ENCODE data around the gene FBXO36. TPM values are rescaled to one million over a fixed set of nuclear protein-coding genes. Genes with fewer than 3 reads are reported as not detected.

FBXO36 gene
- total and polyA plus RNA-seq, 10 of the 15 experiments (the other 5 are each of a cell fraction or from before 2014, with no cell fraction given) = 0.79 to 2.7 (median 1.3) TPM

DNA sequence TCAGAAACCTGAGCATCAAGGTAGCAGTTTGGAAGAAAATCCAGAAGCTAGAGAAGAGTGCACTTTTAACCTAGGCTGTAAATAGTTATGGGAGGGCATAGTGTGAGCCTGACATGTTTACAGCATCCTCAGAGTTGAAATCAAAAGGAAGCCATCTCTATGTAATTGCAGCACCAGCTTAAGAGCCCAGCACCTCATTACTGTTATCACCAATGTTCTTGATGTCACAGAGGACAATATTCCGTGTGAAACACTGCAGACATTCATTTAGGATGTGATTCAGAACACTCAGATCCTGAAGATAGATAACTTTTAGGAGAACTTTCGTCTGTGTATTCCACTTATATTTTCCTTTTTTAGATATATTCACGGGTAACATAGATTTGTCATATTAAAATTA lies 48.1 kb downstream of the FBXO36 start:
- BruUV-seq (replicated peaks) = no TSS peak
- Histone ChIP-seq H3K9me3 (replicated peaks; ENCODE audit: control insufficient read depth, insufficient read depth, low read length) (no peaks in the 10 kb centered on the region), H3K27ac (ENCODE audit: control insufficient read depth, insufficient read depth) (no peak overlapping the region), H3K4me1 (ENCODE audit: control insufficient read depth, insufficient read depth, low read length) (no peaks in the 10 kb centered on the region), H3K36me3 (ENCODE audit: control insufficient read depth in 2 of 2, insufficient read depth in 2 of 2, low read length in 1 of 2) (no peaks in the 10 kb centered on the region), H3K9ac (ENCODE audit: control insufficient read depth, insufficient read depth, low read length) (no peak overlapping the region), H2AFZ (ENCODE audit: control insufficient read depth, low read depth, low read length) (no peak overlapping the region; the same call in 1 of the 2 replicates), H3K79me2 (ENCODE audit: control insufficient read depth, insufficient read depth, low read length) (no peaks in the 10 kb centered on the region), H3K27me3 (replicated peaks in 1 of 2; ENCODE audit: control insufficient read depth in 2 of 2, insufficient read depth in 2 of 2, low read length in 1 of 2) (no peaks in the 10 kb centered on the region), H3K4me2 (ENCODE audit: control insufficient read depth, insufficient read depth) (no peak overlapping the region), H4K20me1 (ENCODE audit: control insufficient read depth, insufficient read depth) (no peaks in the 10 kb centered on the region), H3K4me3 (no peak overlapping the region)
- in situ Hi-C loops (cut with MboI) = no loop called here
- ChIA-PET POLR2A (interaction anchor here (0.6 kb wide), 1 partner anchor 106 kb away, joined by 3 read pairs; no protein-coding TSS in a partner anchor), SMC1A (ENCODE audit: uncharacterized antibody, unreplicated experiment) (interaction anchor here (1.0 to 1.4 kb wide), 4 partner anchors 10 to 169 kb away, joined by 3 to 6 read pairs (median 4); no protein-coding TSS in a partner anchor), CTCF (interaction anchor here (0.6 kb wide), 1 partner anchor 162 kb away, joined by 3 read pairs; no protein-coding TSS in a partner anchor), RAD21 (ENCODE audit: unreplicated experiment) (no interaction called here)
- intact Hi-C loops (cut with micrococcal nuclease; ENCODE audit: unreplicated experiment) = no loop called here
- DNase-seq (ENCODE audit: low read depth, low spot score) (no peak), FAIRE-seq (no peak), ATAC-seq (no peak)
- 92% methylated on average over 3 of the region's 3 CpGs for WGBS (ENCODE audit: insufficient coverage, insufficient replicate concordance, low lambda C conversion rate, missing lambda C conversion rate)
- TF ChIP-seq GABPA (IDR thresholded peaks at IDR 0.05; ENCODE audit: low read depth) (no peak), SMC3 (IDR thresholded peaks at IDR 0.05; ENCODE audit: borderline replicate concordance, low read length) (no peak), LARP7 (IDR thresholded peaks at IDR 0.05) (no peak), SMAD5 (IDR thresholded peaks at IDR 0.05; ENCODE audit: low read depth) (no peak), PML (IDR thresholded peaks at IDR 0.05; ENCODE audit: low read length) (no peak), IRF4 (IDR thresholded peaks at IDR 0.05; ENCODE audit: low read depth, low read length) (no peak), POLR2AphosphoS5 (IDR thresholded peaks at IDR 0.05; ENCODE audit: low read length) (no peak), SMARCA5 (IDR thresholded peaks at IDR 0.05) (no peak), CEBPB (IDR thresholded peaks at IDR 0.05; ENCODE audit: borderline replicate concordance in 1 of 2, low read depth in 2 of 2, low read length in 2 of 2) (no peak), TBL1XR1 (IDR thresholded peaks at IDR 0.05; ENCODE audit: low read depth, low read length) (no peak), NRF1 (conservative IDR thresholded peaks at IDR 0.05; ENCODE audit: low read depth, low read length) (no peak), MTA3 (IDR thresholded peaks at IDR 0.05; ENCODE audit: borderline replicate concordance, low read length) (no peak)
- TF ChIP-seq, protein P1, sequence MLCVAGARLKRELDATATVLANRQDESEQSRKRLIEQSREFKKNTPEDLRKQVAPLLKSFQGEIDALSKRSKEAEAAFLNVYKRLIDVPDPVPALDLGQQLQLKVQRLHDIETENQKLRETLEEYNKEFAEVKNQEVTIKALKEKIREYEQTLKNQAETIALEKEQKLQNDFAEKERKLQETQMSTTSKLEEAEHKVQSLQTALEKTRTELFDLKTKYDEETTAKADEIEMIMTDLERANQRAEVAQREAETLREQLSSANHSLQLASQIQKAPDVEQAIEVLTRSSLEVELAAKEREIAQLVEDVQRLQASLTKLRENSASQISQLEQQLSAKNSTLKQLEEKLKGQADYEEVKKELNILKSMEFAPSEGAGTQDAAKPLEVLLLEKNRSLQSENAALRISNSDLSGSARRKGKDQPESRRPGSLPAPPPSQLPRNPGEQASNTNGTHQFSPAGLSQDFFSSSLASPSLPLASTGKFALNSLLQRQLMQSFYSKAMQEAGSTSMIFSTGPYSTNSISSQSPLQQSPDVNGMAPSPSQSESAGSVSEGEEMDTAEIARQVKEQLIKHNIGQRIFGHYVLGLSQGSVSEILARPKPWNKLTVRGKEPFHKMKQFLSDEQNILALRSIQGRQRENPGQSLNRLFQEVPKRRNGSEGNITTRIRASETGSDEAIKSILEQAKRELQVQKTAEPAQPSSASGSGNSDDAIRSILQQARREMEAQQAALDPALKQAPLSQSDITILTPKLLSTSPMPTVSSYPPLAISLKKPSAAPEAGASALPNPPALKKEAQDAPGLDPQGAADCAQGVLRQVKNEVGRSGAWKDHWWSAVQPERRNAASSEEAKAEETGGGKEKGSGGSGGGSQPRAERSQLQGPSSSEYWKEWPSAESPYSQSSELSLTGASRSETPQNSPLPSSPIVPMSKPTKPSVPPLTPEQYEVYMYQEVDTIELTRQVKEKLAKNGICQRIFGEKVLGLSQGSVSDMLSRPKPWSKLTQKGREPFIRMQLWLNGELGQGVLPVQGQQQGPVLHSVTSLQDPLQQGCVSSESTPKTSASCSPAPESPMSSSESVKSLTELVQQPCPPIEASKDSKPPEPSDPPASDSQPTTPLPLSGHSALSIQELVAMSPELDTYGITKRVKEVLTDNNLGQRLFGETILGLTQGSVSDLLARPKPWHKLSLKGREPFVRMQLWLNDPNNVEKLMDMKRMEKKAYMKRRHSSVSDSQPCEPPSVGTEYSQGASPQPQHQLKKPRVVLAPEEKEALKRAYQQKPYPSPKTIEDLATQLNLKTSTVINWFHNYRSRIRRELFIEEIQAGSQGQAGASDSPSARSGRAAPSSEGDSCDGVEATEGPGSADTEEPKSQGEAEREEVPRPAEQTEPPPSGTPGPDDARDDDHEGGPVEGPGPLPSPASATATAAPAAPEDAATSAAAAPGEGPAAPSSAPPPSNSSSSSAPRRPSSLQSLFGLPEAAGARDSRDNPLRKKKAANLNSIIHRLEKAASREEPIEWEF (IDR thresholded peaks at IDR 0.05; ENCODE audit: insufficient replicate concordance, low read depth, low read length) = no peak
- TF ChIP-seq, protein P2, sequence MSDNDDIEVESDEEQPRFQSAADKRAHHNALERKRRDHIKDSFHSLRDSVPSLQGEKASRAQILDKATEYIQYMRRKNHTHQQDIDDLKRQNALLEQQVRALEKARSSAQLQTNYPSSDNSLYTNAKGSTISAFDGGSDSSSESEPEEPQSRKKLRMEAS (IDR thresholded peaks at IDR 0.05; ENCODE audit: low read depth, low read length) = no peak
- TF ChIP-seq, protein P3, sequence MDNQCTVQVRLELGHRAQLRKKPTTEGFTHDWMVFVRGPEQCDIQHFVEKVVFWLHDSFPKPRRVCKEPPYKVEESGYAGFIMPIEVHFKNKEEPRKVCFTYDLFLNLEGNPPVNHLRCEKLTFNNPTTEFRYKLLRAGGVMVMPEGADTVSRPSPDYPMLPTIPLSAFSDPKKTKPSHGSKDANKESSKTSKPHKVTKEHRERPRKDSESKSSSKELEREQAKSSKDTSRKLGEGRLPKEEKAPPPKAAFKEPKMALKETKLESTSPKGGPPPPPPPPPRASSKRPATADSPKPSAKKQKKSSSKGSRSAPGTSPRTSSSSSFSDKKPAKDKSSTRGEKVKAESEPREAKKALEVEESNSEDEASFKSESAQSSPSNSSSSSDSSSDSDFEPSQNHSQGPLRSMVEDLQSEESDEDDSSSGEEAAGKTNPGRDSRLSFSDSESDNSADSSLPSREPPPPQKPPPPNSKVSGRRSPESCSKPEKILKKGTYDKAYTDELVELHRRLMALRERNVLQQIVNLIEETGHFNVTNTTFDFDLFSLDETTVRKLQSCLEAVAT (IDR thresholded peaks at IDR 0.05) = no peak
- TF ChIP-seq, protein P4, sequence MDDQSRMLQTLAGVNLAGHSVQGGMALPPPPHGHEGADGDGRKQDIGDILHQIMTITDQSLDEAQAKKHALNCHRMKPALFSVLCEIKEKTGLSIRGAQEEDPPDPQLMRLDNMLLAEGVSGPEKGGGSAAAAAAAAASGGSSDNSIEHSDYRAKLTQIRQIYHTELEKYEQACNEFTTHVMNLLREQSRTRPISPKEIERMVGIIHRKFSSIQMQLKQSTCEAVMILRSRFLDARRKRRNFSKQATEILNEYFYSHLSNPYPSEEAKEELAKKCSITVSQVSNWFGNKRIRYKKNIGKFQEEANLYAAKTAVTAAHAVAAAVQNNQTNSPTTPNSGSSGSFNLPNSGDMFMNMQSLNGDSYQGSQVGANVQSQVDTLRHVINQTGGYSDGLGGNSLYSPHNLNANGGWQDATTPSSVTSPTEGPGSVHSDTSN (IDR thresholded peaks at IDR 0.05; ENCODE audit: insufficient replicate concordance, low read depth, low read length) = no peak
- TF ChIP-seq, protein P5, sequence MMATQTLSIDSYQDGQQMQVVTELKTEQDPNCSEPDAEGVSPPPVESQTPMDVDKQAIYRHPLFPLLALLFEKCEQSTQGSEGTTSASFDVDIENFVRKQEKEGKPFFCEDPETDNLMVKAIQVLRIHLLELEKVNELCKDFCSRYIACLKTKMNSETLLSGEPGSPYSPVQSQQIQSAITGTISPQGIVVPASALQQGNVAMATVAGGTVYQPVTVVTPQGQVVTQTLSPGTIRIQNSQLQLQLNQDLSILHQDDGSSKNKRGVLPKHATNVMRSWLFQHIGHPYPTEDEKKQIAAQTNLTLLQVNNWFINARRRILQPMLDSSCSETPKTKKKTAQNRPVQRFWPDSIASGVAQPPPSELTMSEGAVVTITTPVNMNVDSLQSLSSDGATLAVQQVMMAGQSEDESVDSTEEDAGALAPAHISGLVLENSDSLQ (IDR thresholded peaks at IDR 0.05) = no peak

Measured in GM12878 (cell line).